GM23338 (cell line): Measurements from ENCODE around the gene KLRC3. TPM values are rescaled to one million over a fixed set of nuclear protein-coding genes. Genes with fewer than 3 reads are reported as not detected.
A peak's percentile ranks its signal among the peaks of the same experiment; 100 is the strongest.

Experiments used
- ATAC-seq: fragments of 200-7000 bp; cut with Tn5 transposase; 3 replicates; pipeline ENCODE4 v1.9.1; 2020
- DNase-seq: peaks from one replicate; pipeline ENCODE4 v3.0.0-alpha.2; 2015; ENCODE audit warnings: low spot score
- H2AFZ ChIP-seq: fragments of 200-600 bp; sonication (generic); 2 replicates; pipeline ENCODE4 v1.8.0; 2016; ENCODE audit warnings: antibody characterized with exemption, mild to moderate bottlenecking, moderate library complexity
- H3F3A ChIP-seq: fragments of 200-600 bp; sonication (generic); replicated peaks from 2 replicates; pipeline ENCODE4 v1.8.0; 2017; ENCODE audit warnings: antibody characterized with exemption, mixed run types, low read depth
- H3K27ac ChIP-seq: fragments of 200-600 bp; sonication (generic); 2 replicates; pipeline ENCODE4 v1.6.1; 2016; ENCODE audit warnings: low read depth
- H3K27me3 ChIP-seq: fragments of 200-600 bp; sonication (generic); 2 replicates; pipeline ENCODE4 v1.8.0; 2016; ENCODE audit warnings: mild to moderate bottlenecking, mixed run types, moderate library complexity; ENCODE audit not compliant: insufficient read depth
- H3K36me3 ChIP-seq: fragments of 200-600 bp; sonication (generic); 2 replicates; pipeline ENCODE4 v1.8.0; 2016; ENCODE audit warnings: mild to moderate bottlenecking; ENCODE audit not compliant: insufficient read depth
- H3K4me1 ChIP-seq: fragments of 200-600 bp; sonication (generic); 2 replicates; pipeline ENCODE4 v1.8.0; 2016; ENCODE audit warnings: mild to moderate bottlenecking, moderate library complexity; ENCODE audit not compliant: insufficient read depth
- H3K4me2 ChIP-seq: fragments of 200-600 bp; sonication (generic); 2 replicates; pipeline ENCODE4 v1.7.1; 2017; ENCODE audit warnings: mixed run types
- H3K4me3 ChIP-seq: fragments of 200-600 bp; sonication (generic); 2 replicates; pipeline ENCODE4 v1.6.1; 2016; ENCODE audit warnings: mixed run types
- H3K79me2 ChIP-seq: fragments of 200-600 bp; sonication (generic); replicated peaks from 2 replicates; pipeline ENCODE4 v1.8.0; 2017; ENCODE audit warnings: mild to moderate bottlenecking; ENCODE audit not compliant: insufficient read depth
- H3K9me2 ChIP-seq: fragments of 200-600 bp; sonication (generic); 2 replicates; pipeline ENCODE4 v1.8.0; 2017; ENCODE audit not compliant: insufficient read depth
- H4K20me1 ChIP-seq: fragments of 200-600 bp; sonication (generic); replicated peaks from 2 replicates; pipeline ENCODE4 v1.8.0; 2017; ENCODE audit warnings: mild to moderate bottlenecking; ENCODE audit not compliant: insufficient read depth
- H3K27ac Mint-ChIP-seq: 2 replicates; pipeline ENCODE4 v1.8.0; 2020; ENCODE audit warnings: inconsistent platforms, mild to moderate bottlenecking, moderate library complexity, mixed read lengths
- H3K27me3 Mint-ChIP-seq: 3 replicates; pipeline ENCODE4 v1.8.0; 2022; ENCODE audit warnings: low read depth, mild to moderate bottlenecking, moderate library complexity, mixed read lengths, inconsistent platforms; ENCODE audit not compliant: insufficient read depth, poor library complexity
- H3K36me3 Mint-ChIP-seq: 3 replicates; pipeline ENCODE4 v1.8.0; 2021; ENCODE audit warnings: low read depth, mild to moderate bottlenecking, inconsistent platforms, moderate library complexity, mixed read lengths
- H3K4me1 Mint-ChIP-seq: 3 replicates; pipeline ENCODE4 v1.8.0; 2020; ENCODE audit warnings: mild to moderate bottlenecking, inconsistent platforms, mixed read lengths
- H3K4me3 Mint-ChIP-seq: 3 replicates; pipeline ENCODE4 v1.8.0; 2021; ENCODE audit warnings: moderate library complexity, mild to moderate bottlenecking, inconsistent platforms, mixed read lengths
- H3K9me3 Mint-ChIP-seq: 3 replicates; pipeline ENCODE4 v1.8.0; 2020; ENCODE audit warnings: moderate library complexity, mild to moderate bottlenecking, inconsistent platforms, mixed read lengths
- CTCF ChIP-seq, 2 experiments: fragments of 200-600 bp in 1 of 2; sonication (generic) in 1 of 2; conservative IDR thresholded peaks; 2 replicates each; pipeline versions ENCODE4 v1.5.1 to v1.6.1; 2016 to 2017; ENCODE audit warnings: antibody characterized with exemption in 2 of 2, low read depth in 2 of 2, mild to moderate bottlenecking in 2 of 2, moderate library complexity in 1 of 2
- EZH2 ChIP-seq: fragments of 200-600 bp; sonication (generic); IDR thresholded peaks from one replicate; pipeline ENCODE4 v1.8.0; 2017; ENCODE audit warnings: antibody characterized with exemption, mild to moderate bottlenecking, low read depth; ENCODE audit not compliant: unreplicated experiment
- REST ChIP-seq: IDR thresholded peaks from one replicate; pipeline ENCODE4 v1.6.1; 2018; ENCODE audit warnings: antibody characterized with exemption; ENCODE audit not compliant: unreplicated experiment
- ZNF462 ChIP-seq: fragments of 250-450 bp; sonication (Bioruptor Pico); IDR thresholded peaks from 2 replicates; pipeline ENCODE4 v1.5.0; 2020; ENCODE audit warnings: mild to moderate bottlenecking, moderate library complexity
- polyA plus RNA-seq: library from polyadenylated mRNA; unstranded; fragments of >200 nt; fragmentation: Nextera tagmentation; extraction: Ambion mirVana; gene quantifications from 2 replicates; pipeline ENCODE4 v1.2.1, GENCODE V29; 2016
- total RNA-seq: library from RNA; depleted of rRNA; stranded (reverse); fragments of >200 nt; shearing (Covaris generic); gene quantifications from 2 replicates; pipeline ENCODE4 v1.2.3, GENCODE V29; 2014

Gene KLRC3
- total and polyA plus RNA-seq, 2 experiments from 2014 or later, result not detected

GRCh38 chr12:10364815-10365622 lies 55.4 kb downstream of the KLRC3 start (continued):
- TF ChIP-seq ZNF462 (CRISPR knock-in tag), result no peak
- TF ChIP-seq CTCF (conservative IDR thresholded peaks at IDR 0.05; ENCODE audit: low read depth in 2 of 2), result no peak

GRCh38 chr12:10363914-10364814 lies 56.2 kb downstream of the KLRC3 start:
- no peaks in the 10 kb centered on the region for H4K20me1 ChIP-seq
- Mint-ChIP-seq H3K9me3 (peaks cover 21% of the 10 kb centered on the region), H3K27me3 (peaks cover 5% of the 10 kb centered on the region), H3K27ac (no peak overlapping the region), H3K4me1 (peaks cover 31% of the 10 kb centered on the region), H3K4me3 (no peak overlapping the region), H3K36me3 (peaks cover 21% of the 10 kb centered on the region)
- H3K9me2 ChIP-seq, result no peaks in the 10 kb centered on the region
- ATAC-seq (peak; percentile 41), DNase-seq (no peak)
- peak overlapping the region; percentile 86 for H3K4me2 ChIP-seq
- peak overlapping the region; percentile 61 for H3K27ac ChIP-seq
- H3K4me3 ChIP-seq, result peak overlapping the region; percentile 58
- peaks cover 47% of the 10 kb centered on the region for H3K4me1 ChIP-seq
- no peaks in the 10 kb centered on the region for H3K79me2 ChIP-seq
- peak overlapping the region; percentile 74 for H2AFZ ChIP-seq
- H3F3A ChIP-seq, result no peaks in the 10 kb centered on the region
- H3K36me3 ChIP-seq, result no peaks in the 10 kb centered on the region
- H3K27me3 ChIP-seq, result no peaks in the 10 kb centered on the region
- TF ChIP-seq EZH2, result no peak
- no peak for TF ChIP-seq REST
